Hepatic stellate cell (primary cell): Measurements from ENCODE around the gene CORO1A.
"Not testable (repeated sequence)": the region's sequence is repeated elsewhere in the genome, so short reads cannot be mapped to it uniquely, and the experiment has no call there.

Experiments
- DNase-seq: peaks from one replicate; pipeline ENCODE4 v3.0.0; 2011; ENCODE audit warnings: low spot score

Gene CORO1A

DNA sequence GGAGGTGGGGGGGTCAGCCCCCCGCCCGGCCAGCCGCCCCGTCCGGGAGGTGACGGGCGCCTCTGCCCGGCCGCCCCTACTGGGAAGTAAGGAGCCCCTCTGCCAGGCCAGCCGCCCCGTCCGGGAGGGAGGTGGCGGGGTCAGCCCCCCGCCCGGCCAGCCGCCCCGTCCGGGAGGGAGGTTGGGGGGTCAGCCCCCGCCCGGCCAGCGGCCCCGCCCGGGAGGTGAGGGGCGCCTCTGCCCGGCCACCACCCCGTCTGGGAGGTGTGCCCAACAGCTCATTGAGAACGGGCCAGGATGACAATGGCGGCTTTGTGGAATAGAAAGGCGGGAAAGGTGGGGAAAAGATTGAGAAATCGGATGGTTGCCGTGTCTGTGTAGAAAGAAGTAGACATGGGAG, 13.3 kb upstream of the CORO1A start:
- DNase-seq, result not testable (repeated sequence)

- no peak for DNase-seq
Observed at GRCh38 chr16:30173054-30173453, 10.3 kb upstream of the CORO1A start.

DNA sequence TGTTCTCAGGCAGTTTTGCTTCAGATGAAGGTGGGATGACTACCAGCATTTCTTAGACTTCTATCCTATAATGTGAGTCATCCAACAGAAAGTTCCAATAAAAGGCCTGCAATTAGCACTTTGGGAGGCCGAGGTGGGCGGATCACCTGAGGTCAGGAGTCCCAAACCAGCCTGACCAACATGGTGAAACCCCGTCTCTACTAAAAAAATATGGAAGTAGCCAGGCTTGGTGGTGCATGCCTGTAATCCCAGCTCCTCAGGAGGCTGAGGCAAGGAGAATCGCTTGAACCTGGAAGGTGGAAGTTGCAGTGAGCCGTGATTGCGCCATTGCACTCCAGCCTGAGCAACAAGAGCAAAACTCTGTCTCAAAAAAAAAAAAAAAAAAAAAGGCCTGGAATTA, 6.5 kb upstream of the CORO1A start:
- not testable (repeated sequence) for DNase-seq

DNA sequence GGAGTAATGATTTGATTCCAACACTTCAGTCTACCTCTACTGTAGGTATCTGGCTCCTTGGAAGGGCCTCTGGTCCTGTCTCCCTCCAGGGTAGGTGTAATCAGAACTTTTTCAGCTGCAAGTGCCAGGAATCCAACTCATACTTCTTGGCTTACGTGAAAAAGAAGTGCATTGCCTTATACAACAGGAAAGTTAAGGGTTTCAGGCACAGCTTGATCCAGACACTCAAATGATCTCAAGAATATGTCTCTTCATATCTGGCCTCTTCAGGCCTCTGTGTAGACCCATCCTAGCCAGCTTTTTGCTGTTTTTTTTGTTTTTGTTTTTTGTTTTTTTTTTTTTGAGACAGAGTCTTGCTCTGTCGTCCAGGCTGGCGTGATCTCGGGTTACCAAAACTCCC, 4.2 kb upstream of the CORO1A start:
- no peak for DNase-seq

- no peak for DNase-seq
Observed at GRCh38 chr16:30179931-30180330, 3.5 kb upstream of the CORO1A start.

DNA sequence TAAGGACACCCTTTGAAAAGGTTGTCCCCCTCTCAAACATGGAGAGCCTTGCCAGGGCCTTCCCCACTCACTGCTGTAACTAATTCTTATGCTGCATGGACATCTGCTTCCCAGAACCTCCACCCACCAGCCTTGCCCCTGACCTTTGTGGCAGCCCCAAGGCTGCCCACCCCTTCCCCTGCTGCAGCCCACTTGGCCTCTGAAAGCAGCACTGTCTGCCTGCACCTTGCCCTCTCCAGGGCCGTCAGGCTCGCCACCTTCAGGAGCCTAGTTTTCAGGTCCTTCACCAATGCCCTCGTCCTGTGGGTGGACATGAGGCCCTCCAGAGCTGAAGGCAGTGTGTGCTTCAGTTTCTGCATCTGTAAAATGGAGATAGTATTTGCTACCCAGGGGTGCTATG, 2.7 kb upstream of the CORO1A start:
- DNase-seq, result no peak

- no peak for DNase-seq
Observed at GRCh38 chr16:30184096-30184890, 891 bp downstream of the CORO1A start.

DNA sequence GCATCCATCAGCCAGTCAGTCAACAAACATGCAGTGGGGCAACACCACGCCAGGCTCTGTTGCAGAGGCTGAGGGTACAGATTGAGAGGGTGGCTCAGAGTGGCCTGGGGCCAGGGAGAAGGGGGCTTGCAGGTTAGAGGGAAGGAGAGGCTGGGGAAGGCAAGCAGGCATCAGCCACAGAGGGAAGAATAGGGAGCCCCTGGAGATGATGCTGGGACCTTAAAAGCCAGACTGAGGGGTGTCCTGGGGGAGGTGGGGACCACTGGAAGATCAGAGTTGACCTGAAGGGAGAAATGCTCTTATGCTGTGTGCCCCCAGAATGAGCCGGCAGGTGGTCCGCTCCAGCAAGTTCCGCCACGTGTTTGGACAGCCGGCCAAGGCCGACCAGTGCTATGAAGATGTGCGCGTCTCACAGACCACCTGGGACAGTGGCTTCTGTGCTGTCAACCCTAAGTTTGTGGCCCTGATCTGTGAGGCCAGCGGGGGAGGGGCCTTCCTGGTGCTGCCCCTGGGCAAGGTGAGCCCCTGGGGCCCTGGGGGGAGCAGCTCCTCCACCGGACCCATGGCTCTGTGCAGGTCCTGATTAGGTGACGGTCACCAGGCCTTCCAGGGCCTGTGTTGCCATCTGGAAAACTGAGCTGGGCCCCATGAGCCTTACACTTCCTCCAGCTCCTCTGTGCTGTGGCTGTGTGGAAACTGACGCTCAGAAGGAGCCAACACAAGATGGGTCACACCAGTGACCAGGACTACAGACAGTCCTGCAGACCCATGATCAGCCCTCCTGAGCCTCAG, 1.7 kb downstream of the CORO1A start:
- DNase-seq, result no peak

DNA sequence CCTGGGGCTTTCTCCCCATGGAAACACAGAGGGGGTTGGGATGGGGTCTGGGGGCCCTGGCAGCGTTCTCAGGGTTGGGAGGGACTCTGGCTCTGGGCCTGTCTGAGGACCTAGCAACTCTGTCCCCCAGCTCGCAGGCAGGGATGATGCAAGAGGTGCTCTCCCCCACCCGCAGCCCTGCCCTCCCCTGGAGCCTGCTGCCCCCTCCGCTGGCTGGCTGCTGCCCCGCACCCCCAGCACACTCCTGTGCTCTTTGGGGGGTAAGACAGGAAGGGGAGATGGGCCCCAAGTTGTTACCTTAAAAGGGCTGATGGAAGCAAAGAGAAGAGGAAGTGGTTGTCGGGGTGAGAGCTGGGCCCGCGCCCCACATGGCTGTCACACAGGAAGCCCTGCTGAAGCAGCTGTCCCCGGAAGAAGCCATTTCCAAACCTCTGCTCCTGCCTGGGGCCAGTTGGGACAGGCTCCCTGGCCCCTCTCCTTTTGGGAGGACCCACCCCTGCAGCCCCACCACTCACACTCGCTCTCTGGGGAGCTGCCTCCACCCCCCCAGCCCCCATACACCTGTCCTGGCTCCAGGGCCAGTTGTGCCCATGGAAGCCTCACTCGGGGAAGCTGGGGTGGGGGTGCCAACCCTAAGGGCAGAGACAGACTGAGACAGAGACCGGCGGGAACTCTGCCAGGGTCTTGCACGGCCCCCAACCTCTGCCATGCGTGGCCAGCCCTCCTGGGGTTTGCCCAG, 2.5 kb downstream of the CORO1A start:
- no peak for DNase-seq

- DNase-seq, result no peak
Observed at GRCh38 chr16:30186444-30186781, 3.0 kb downstream of the CORO1A start.

DNA sequence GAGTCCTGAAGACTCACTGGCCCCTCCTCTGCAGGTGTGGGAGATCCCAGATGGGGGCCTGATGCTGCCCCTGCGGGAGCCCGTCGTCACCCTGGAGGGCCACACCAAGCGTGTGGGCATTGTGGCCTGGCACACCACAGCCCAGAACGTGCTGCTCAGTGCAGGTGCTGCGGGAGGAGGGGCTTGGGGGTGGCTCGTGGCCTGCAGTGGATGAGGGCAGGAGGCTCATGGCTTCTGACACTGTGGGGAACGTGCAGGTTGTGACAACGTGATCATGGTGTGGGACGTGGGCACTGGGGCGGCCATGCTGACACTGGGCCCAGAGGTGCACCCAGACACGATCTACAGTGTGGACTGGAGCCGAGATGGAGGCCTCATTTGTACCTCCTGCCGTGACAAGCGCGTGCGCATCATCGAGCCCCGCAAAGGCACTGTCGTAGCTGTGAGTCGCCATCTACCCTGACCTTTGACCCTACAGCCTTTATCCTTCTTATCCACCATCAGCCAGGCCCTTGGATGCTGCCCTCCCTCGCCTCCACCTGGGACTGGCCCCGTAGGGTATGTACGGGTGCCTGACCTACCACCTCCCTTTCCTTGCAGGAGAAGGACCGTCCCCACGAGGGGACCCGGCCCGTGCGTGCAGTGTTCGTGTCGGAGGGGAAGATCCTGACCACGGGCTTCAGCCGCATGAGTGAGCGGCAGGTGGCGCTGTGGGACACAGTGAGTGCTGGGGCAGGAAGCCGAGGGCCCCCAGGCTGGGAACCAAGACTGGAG, 3.6 kb downstream of the CORO1A start:
- DNase-seq, result no peak

DNA sequence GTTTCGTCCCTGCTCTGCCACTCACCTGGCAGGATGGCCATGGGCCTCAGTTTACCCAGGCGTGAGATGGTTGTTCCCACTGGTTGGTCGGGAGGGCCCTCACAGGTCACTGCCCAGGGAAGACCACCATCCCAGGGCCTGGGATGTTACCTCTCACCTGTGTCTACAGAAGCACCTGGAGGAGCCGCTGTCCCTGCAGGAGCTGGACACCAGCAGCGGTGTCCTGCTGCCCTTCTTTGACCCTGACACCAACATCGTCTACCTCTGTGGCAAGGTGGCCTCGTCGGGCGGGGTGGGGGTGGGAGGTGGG, 4.1 kb downstream of the CORO1A start:
- no peak for DNase-seq

DNA sequence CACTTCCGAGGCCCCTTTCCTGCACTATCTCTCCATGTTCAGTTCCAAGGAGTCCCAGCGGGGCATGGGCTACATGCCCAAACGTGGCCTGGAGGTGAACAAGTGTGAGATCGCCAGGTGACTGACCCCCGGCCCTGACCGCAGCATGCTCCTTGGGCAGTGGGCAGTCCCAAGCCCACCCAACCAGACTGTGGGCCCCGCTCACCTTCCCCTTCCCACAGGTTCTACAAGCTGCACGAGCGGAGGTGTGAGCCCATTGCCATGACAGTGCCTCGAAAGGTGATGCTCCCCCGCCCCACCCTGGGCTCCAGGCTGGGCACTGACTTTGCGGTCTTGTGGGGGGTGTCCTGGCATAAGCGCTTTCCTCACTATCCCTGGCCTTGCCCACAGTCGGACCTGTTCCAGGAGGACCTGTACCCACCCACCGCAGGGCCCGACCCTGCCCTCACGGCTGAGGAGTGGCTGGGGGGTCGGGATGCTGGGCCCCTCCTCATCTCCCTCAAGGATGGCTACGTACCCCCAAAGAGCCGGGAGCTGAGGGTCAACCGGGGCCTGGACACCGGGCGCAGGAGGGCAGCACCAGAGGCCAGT, 4.7 kb downstream of the CORO1A start:
- DNase-seq, result no peak

- DNase-seq, result not testable (repeated sequence)
Observed at GRCh38 chr16:30191158-30191557, 7.8 kb downstream of the CORO1A start.

DNA sequence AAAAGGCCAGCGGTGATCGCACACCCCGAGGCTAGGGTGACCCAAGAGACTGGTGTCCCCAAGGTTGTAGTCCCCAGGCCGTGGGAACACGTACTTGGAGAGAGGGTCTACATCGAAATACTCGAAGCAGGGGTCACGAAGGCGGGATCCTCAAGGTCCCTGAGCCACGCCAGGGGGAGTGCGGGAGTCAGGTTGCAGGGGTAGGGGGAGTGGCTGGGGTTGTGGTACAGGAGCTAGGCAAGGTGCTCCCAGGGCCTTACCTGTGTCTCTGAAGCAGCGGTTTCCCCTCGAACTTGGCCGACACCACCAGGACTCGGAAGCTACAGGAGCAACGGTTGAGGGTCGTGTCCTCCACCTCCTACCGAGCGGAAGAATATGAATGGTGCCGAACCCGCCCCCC, 9.7 kb downstream of the CORO1A start:
- DNase-seq, result not testable (repeated sequence)

GRCh38 chr16:30193615-30194014, 10.2 kb downstream of the CORO1A start, which contains the start of the genes BOLA2B and SLX1A:
Gene BOLA2B, minus strand, starts transcription at chr16:30193666. Its CDS starts 71 bp downstream, at chr16:30193595.
Gene SLX1A, plus strand, starts transcription at chr16:30193875. Its CDS starts 210 bp downstream, at chr16:30194085.
- DNase-seq, result not testable (repeated sequence)

GRCh38 chr16:30194172-30194925, 10.9 kb downstream of the CORO1A start:
- DNase-seq, result not testable (repeated sequence)

- DNase-seq, result not testable (repeated sequence)
Observed at GRCh38 chr16:30197001-30197400, 13.6 kb downstream of the CORO1A start.

GRCh38 chr16:30199049-30199448, 15.6 kb downstream of the CORO1A start, which contains the start of gene SULT1A3:
Gene SULT1A3, plus strand, starts transcription at chr16:30199255. Its CDS starts 1,474 bp downstream, at chr16:30200729.
- not testable (repeated sequence) for DNase-seq

DNA sequence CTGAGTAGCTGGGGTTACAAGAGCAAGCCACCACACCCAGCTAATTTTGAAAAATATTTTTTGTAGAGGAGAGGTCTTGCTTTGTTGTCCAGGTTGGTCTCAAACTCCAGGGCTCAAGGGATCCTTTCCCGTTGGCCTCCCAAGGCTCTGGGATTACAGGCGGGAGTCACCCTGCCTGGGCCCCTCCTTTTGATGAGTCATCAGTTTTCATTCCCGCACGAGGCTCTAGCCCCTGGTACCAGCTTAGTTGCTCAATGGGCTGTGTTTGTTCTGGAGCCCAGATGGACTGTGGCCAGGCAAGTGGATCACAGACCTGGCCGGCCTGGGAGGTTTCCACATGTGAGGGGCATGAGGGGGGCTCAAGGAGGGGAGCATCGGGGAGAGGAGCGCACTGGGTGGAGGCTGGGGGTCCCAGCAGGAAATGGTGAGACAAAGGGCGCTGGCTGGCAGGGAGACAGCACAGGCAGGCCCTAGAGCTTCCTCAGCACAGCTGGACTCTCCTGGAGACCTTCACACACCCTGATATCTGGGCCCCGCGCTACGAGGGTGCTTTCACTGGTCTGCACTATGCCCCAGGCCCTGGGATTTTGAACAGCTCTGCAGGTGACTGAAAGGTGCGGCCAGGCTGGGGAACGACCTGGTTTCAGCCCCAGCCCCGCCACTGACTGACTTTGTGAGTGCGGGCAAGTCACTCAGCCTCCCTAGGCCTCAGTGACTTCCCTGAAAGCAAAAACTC, 16.4 kb downstream of the CORO1A start:
- DNase-seq, result not testable (repeated sequence)
